T follicular helper cell (primary cell): Measurements from ENCODE around the gene TMEM176A.
"Not testable (repeated sequence)": the region's sequence is repeated elsewhere in the genome, so short reads cannot be mapped to it uniquely, and the experiment has no call there.

Experiments used
- DNase-seq: peaks from one replicate; pipeline ENCODE4 v3.0.0-alpha.2; 2020; ENCODE audit warnings: low read depth

TMEM176A gene

GRCh38 chr7:150788474-150789269, 11.9 kb upstream of the TMEM176A start:
- no peak for DNase-seq

GRCh38 chr7:150790416-150791075, 10.0 kb upstream of the TMEM176A start:
- no peak for DNase-seq

GRCh38 chr7:150791304-150791703, 9.3 kb upstream of the TMEM176A start:
- DNase-seq = no peak

DNA sequence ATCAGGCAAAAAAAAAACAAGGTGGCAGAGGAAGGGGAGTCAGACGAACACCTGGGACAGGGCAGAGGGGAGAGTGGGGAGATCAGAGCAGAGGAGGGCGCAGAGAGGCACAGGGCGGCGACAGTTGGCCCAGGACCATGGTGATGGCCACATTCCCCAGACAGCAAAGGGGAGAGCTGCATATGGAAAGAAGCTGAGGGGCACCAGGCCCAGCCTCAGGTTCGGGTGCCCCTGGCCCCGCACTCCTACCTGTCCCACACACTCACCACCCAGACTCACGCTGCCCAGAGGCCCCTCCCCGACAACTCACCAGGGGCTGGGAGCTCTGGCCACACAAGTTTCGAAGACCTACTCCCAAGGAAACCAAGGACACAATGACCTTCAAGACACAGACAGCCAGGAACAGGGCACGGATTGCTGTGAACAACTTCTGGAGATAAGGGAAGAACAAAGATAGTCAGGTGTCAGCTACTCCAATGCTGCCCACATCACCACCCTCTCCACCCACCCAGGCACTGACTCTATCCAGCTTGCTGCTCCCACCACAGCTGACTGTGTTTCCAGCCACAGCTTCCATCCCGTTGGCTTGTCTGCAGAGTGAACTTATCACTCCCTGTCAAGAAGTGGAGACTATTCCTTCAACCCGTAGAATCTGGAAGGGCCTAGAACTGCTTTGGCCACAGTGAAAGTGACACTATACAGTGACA, 8.7 kb upstream of the TMEM176A start:
- no peak for DNase-seq

- DNase-seq = no peak
These were observed 6.9 kb upstream of the TMEM176A start for GRCh38 chr7:150793569-150794238.

- DNase-seq = no peak
These were observed 2.9 kb upstream of the TMEM176A start for GRCh38 chr7:150797661-150798060.

DNA sequence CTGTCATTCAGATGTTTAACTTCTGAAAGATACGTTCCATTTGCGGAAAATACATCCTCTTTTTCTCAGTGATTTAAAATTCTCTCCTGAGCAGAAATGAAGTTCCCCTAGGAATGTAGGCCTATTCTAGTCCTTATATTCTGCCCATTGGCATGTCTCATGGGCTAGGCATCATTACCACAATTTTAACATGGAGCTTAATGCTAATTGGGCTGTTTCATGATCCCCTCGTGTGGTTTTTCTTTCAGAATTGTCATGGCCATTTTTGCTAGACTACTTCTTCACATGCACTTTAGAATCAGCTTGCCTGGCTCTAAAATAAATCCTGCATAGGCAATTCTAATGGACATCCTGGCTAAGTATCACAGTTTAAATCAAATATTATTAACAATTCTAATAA, 1.4 kb upstream of the TMEM176A start:
- DNase-seq = no peak

DNA sequence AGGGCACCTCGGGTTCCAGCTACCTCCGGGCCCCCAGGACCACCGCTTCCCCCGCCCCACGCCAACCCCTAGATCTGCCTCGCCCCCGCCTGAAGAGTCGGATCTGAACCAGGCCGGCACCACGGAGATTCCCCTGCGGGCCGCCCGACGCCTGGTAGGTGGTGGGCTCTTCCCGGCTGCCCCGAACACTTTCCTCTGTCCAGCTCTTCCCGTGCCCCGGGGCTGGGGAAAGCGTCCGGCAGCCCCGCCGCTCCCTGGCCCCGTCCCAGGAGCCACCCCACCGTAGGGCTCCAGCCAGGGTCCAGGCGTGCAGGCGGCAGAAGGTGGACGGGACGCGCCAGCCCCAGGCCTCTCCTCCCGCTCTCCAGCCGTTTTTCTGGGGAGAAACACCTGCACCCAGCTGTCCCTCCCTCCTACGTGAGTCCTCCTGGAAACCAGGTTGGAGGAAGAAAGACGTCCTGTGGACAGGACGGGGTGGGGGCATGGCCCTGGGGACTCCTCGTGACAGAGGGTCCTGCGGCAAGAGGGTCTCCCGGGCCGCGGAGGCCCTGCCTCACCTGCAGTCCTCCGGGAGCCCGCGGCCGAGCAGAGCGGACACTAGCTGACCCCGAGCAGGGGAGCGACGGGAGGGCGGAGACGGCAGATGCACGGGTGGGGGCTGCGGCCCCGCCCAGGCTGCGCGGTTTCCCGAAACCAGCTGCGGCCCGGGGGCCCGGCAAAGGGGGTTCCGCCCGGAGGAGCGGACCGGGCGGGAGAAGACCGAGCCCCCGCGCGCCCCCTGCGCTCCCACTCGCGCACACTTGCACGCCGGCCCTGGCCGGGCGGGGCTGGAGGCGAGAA, 608 bp upstream of the TMEM176A start, which contains the start of gene TMEM176B:
TMEM176B (minus strand) TSS at position 624 of the 840 bp plus-strand sequence. CDS start 3,795 bp downstream, outside the sequence.
- DNase-seq = no peak

GRCh38 chr7:150801242-150801945, 825 bp downstream of the TMEM176A start:
- DNase-seq = no peak

DNA sequence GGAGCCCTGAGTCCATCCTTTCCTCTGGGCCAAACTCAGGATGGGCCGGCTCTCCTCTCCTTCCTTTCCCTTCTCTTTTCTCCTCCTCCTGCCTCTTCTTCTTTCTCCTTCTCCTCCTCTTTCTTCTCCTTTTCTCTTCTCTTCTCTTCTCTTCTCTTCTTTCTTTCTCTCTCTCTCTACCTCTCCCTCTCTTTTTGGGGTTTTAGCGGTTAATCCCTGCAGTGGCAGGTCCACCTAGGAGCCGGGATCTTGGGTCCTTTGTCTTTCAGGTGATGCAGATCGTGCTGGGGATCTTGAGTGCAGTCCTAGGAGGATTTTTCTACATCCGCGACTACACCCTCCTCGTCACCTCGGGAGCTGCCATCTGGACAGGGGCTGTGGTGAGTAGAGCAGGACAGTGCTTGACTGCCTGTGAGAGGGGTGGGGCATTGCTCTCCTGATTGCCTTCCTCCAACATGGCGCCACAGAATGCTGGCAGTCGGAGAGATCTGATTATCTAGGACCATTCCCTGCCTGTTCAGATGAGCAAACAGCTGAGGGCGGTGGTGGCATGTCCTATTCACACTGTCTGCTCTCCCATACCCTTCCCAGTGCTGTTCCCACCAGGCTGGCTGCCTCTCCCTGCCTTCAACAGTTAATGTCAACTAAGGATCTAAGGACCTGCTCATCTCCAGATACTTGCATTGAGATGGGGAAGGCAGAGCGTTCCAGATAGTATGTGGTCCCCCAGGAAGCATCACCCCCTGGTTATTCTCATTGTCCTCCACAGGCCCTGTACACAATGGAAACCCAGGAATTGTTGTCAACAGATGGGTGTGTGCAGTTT, 1.6 kb downstream of the TMEM176A start:
- DNase-seq = no peak

- DNase-seq = no peak
These were observed 2.7 kb downstream of the TMEM176A start for GRCh38 chr7:150803161-150803860.

DNA sequence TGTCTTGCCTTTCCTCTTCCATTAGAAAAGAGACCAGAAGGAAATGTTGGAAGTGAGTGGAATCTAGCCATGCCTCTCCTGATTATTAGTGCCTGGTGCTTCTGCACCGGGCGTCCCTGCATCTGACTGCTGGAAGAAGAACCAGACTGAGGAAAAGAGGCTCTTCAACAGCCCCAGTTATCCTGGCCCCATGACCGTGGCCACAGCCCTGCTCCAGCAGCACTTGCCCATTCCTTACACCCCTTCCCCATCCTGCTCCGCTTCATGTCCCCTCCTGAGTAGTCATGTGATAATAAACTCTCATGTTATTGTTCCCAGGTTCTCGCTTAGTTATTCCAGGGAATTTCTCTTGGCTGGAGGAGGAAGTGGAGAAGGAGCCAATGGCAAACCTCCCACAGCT, 4.2 kb downstream of the TMEM176A start:
- DNase-seq = no peak

- DNase-seq = no peak
These were observed 5.3 kb downstream of the TMEM176A start for GRCh38 chr7:150805864-150806263.

DNA sequence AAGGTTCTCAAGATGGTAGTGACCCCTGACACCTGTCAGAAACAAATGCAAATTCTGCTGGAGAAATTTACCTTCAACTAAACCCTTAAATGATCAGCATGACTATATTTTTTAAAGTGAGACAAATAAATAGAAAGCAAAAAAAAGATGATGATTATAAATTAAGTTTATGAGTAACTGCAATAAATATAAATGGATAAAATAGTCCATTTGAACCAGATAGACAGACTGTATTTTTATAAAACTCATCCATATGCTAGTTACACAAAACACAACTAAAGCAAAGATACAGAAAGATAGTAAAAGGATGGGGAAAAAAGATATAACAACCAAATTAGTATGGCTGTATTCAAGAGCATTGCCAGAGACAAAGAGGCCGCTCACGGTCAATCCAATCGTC, 5.9 kb downstream of the TMEM176A start:
- no peak for DNase-seq

DNA sequence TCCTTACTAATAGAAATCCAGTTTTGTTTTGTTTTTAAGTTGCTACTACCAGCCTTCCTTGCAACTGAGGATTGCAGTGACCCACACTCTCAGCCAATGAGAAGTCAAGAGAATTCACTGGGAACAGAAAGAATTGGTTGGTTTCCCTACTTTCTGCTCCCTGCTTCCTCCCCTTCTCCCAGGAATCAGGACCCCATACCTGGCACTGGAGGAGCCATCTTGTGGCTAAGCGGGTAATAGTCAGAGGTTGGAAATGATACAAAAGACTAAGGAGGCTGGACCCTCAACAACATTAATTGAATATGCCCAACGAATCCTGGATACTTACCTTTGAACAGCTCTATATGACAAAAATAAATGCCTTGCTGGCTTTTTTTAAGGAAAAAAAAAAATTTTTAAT, 6.3 kb downstream of the TMEM176A start:
- DNase-seq = no peak

DNA sequence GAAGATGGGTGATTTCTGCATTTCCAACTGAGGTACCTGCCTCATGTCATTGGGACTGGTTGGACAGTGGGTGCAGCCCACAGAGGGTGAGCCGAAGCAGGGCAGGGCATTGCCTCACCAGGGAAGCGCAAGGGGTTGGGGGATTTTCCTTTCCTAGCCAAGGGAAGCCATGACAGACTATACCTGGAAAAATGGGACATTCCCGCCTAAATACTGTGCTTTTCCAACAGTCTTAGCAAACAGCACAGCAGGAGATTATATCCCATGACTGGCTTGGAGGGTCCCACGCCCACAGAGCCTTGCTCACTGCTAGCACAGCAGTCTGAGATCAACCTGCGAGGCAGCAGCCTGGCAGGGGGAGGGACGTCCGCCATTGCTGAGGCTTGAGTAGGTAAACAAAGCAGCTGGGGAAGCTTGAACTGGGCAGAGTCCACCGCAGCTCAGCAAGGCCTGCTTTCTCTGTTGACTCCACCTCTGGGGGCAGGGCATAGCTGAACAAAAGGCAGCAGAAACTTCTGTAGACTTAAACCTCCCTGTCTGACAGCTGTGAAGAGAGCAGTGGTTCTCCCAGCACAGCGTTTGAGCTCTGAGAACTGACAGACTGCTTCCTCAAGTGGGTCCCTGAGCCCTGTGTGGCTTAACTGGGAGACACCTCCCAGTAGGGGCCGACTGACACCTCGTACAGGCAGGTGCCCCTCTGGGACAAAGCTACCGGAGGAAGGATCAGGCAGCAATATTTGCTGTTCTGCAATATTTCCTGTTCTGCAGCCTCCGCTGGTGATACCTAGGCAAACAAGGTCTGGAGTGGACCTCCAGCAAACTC, 7.3 kb downstream of the TMEM176A start:
- DNase-seq = not testable (repeated sequence)

DNA sequence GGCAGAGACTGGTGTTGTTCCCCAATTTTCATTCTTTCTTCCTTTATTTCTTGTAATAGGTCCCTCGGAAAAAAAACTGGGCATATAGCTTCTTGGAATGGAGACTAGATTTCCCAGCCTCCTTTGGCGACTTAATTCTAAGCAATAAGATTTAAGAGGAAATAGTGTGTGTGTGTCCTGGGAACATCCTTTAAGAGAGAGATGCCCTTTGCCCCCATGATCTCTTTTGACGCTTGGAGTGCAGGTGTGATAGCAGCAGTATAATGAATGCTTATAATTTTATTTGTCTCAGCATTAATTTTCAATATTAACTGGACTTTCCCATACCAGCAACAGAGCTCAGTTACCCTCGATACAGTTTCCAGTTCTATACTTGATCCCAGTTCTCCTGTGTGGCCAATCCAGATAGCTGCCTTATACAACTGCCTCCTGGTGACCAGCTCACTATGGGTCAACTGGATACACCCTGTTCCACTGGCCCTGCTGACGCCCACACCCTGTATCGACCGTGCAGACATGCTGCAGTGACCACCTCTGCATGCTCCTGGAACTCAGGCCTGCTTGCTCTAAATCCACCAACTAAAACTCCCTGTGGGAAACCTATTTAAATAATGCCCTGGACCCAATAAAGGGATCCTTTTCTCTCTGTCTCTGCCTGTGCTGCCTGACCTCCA, 13.9 kb downstream of the TMEM176A start:
- no peak for DNase-seq

DNA sequence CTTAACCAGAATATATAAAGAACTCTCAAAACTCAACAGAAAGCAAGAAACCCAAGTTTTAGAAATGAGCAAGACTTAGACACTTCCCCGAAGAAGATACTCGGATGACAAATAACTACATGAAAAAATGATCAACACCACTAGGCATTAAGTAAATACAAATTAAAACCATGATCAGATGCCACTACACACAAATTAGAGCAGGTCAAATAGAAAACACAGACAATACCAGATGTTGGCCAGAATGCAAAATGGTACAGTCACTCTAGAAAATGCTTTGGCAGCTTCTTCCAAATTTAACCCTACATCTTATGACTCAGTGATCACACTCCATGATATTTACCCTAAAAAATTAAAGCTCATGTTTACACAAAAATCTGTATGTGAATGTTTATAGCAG, 18.4 kb downstream of the TMEM176A start:
- no peak for DNase-seq
